ENCODE data around the gene PNMA1.

Gene PNMA1

DNA sequence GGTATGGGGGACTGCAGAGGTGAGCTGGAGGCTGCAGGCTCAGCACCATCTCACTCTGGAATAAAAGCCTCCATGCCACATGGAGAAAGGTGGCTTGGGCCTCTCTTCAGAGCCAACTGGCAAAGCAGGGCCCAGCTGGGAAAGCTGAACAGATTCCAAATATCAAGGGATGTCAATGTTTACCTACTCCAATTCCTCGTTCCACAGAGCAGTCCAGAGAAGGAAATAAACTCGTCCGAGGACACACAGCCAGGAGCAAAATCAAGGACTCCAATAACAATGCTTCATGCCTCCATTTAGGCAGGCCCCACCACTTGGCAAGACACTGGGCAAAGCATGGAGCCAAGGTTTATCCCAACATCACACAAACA is 36.3 kb upstream of the PNMA1 start:
- no peak for DNase-seq

DNA sequence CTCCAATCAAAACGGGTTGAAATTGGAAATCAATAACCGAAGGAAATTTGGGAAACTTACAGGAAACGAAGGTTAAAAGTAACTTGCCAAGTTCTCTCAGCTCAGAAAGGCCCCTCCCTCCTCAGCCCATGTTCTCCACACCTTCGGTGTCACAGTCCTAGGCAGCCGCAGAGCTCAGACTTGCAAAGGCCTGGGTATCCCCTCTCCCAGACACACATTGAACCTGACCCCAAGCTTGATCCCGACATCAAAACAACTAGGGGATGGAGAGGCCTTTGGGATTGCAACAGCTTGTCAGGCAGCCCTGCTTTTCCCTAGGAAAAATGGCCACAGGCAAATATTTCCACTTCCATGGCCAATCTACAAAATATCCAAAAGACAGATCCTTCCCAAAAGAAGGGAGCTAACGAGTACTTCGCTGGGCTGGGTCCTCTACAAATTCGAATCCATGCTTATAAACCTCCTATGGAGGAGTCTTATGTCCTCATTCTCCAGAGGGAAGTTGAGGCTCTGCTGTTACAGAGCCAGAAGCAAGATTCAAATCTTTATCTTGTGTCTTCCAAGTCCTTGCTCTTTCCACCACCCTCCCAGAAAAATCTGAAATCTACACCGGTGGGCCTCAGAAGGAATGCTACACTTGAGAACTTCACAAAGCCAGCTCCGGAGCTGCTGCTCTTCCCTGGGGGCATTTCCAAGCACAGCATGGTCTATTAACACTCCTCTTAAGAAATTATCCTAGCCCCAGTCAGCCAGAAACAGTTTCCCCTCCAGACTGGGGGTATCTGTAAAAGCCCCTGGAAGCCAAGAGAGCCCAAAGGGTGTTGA is 35.7 kb upstream of the PNMA1 start:
- peak; percentile 77 for DNase-seq

DNA sequence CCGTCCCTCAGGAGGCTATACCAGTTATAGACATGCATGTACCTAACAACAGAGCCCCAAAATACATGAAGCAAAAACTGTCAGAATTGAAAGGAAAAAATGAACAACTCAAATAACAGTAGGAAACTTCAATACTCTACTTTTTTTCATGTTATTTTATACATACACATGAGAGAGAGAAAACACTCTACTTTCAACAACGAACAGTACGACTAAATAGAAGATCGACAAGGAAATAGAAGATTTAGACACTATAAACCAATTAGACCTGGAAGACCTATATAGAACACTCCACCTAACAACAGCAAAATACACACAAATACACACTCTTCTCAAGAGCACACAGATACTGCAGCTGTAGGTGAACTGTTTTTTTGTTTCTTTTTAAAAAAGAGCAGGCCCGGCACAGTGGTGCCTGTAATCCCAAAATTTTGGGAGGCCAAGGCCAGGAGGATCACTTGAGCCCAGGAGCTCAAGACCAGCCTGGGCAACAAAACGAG is 34.7 kb upstream of the PNMA1 start:
- DNase-seq, result no peak

DNA sequence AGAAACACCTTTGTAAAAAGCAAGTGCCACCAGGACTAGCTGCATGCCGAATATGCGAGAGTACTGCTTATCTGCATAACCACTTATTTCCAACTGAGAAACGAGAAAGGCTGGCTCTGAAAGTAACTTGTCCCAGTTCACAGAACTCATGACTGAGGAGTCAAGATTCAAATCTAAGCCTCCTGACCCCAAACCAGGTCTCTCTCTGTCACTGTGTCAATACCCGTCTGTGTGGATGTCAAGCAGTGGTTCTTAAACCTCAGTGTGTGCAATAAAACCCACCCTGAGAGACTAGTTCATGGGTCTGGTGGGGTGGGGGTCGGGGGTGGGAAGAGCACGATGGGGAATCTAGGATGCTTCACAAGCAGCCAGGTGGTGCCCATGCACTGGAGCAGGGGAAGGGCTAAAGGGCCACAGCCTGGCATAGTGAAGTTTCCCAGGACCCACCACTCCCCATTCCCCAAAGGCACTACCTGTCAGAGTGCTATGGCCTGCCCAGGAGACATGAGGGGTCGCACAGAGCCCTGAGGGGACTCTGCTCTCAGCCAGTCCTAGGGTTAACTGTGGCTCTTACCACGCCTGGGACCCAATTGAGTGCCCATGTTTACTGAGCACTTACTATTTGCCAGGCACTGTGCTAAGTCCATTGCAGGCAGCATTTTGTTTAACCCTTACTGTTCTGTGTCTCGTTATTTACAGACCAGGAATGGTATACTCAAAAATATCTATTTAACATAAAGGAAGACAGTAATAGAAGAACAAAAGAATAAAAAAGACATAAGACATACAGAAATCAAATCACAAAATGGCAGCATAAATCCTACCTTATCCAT is 33.4 kb upstream of the PNMA1 start:
- peak; percentile 61 for DNase-seq

DNA sequence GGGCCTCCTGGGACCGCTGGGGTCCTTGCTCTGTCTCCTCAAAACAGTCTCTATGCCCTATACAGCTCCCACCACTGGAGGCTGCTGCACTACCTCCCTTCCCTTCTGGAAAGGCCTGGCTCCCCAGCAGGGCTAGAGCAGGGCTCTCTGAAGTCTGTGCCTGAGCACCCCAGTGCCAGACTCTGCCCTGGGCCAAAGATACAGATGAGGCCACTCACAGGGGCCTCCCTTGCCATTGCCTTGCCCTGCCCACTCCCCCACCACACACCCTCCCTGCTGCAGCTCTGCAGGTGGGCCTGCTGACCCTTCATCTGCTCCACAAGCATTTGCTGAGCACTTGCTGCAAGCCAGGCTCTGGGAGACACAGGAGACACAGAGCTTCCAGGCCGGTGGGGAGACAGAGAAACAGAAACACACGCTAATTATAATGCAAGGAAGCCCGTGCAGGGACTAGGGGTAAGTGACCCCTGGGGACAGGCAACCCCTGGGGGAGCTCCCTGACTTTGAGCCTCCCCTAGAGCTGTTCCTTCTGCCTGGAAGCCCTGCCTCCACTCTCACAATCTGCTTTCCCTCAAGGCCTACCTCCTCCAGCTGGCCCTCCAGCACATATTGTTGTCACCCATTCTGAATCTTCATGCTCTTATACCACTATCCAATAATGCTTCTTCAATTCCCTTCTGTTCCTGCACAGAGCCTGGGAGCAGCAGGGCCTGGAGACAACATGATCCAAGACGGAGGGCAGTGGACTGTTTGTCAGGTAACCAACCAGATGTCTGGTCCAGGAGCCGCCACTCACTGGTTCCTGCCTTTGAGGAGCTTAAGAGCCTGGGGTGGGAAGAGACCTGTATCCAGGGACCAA is 32.6 kb upstream of the PNMA1 start:
- peak; percentile 56 for DNase-seq

DNA sequence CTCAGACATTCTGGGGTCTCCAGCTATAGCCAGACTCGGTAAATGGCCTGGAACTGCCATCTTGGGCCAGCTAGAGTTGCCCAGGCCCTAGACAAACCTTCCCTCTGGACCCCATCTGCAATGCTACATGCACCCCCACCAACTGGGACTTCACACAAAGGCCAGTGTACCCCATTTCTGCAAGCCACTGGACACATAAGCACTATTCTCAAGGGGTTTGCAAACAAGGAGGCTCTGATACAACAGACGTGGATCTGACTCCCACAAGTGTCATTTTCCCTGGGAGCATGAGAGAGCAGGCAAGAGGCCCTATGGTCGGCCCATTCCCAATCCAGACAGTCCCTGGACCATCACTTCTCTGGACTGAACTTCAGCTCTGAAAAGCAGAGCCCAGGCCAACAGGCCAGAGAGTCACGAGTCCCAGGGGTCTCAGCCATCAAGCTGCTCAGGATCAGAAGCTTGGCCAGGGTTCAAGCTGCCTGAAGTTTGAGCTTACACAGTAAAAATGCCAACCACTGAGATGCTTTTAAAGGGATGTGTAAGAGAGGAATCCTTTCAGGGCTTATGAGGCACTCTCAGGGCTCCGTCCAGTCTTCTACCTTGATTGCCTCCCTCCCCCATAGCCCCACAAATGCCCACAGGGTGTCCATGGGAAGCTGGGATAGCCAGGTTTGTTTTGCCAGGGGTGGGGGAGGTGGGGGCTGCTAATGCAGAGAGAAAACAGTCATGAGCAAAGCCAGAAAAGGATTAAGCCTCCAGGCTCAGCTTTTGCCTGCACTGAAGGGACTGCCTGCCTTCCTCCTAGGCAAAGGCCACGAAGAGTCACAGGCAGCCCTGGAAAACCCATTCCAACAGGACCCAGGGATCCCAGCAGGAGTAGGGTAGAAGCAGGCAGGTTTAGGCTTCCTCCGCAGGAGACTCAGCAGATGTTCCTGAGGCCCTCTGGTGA is 31.7 kb upstream of the PNMA1 start:
- peak; percentile 71 for DNase-seq

DNA sequence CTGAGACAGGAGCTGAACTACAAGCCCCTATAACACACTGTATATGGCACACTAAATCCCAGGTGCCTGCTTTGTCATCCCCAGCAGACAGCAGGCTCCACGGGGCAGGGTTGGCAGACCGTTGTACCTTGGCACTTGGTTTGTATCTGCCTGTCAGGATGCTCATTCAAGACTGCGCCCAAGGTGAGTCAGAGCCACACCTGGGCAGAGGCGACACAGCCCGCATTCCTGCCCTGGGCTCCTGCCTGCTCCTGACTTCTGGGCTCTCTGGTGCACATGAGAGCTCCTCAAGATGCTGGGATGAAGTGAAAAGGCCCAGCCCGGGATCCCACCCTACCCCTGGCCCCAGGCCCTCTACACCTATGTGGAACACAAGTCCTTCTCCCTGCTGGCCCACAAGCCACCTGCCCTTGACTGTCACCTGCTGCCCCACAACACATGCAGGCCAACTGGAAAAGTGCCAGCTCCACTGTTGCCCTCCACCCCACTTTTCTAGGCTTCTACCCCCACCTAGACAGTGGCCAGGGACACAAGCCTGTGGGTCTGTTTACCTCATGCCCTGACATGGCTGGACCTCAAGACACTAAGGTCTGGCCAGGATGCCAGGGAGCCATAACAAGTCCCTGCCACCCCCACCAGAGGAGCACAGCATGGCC is 30.8 kb upstream of the PNMA1 start:
- DNase-seq, result peak; percentile 57

DNA sequence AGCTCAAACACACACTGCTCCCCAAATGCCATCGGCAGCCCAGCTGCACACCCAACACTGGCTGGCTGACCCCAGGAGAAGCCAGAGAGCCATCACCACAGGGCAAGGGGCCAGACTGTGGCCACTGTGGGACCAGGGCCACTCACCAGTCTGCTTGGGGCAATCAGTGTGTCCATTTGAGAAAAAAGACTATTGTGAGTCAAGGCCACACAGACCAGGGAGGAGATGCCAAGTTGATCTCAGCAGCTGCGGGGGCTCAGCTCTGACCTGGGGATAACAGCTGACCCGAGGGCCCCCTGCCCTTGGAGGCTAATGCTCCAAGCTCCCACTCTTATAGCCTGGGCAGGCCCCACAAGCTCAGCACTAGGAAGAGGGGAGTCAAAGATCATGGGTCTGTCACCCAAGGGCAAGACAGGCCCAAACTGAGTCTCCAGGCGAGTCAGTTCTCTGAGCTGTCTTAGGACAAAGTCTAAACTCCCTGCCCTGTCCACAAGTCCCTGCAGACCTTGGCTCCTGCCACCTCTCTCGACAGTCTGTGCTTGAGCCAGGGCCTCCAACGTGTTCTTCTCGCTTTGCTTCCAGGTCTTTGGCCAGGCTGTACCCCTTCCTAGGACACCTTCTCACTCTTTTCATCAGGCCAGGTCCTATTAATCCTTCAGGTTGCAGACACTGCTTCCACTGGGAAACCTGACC is 30.1 kb upstream of the PNMA1 start:
- DNase-seq, result peak; percentile 41

DNA sequence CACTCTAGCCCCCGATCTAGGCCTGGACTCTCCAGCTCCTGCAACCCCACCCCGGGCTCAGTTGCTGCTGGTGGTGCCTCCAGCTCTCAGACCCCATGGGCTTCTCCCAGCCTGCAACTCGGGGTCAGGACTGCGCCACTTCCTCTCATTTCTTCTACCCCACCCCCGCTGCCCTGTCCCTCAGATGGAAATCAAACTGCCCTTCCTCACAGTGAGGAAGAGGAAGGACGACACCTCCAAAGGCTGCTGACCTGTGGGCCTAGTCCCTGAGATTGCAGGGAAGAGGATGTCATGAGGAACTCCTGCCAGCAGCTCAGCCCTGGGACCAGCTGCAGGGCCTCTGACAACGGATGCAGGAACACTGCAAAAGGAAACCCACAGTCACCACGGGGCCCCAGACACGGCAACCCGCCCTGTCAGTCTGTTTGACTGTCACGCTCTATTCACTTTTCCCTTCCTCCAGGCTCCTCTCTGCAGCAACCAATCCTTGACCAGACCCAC is 29.3 kb upstream of the PNMA1 start:
- DNase-seq, result peak; percentile 52

DNA sequence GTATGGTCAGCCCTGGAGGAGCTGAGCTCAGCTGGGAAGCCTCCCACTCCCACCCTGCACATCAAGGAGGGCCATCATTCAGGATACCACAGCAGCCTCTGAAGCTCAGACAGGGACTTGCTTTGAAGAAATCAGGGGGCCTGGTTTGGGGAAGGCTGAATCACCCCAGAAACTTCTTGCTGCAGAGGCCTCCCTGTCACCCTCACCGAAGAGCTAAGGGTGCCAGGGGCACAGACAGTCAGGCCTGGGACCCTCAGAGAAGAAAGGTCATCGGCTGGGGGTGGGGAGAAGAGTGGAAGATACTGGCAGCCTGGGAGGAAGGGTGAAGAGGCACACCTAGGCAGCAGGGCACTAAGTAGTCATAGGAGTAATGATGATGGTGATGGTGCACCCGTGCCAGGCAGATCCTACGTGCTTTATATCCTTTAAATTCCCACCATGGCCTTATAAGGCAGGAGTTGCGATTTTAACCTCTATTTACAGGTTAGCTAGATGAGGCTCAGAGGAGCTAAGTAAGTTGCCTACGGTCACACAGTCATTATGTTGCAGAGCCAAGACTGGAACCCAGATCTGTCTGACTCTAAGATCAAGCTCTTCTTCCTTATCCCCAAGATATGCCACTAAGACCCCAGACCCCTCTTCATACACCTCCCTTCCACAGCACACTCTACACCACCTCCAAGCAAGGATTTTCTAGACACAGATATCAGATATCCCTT is 28.5 kb upstream of the PNMA1 start:
- DNase-seq, result peak; percentile 34

DNA sequence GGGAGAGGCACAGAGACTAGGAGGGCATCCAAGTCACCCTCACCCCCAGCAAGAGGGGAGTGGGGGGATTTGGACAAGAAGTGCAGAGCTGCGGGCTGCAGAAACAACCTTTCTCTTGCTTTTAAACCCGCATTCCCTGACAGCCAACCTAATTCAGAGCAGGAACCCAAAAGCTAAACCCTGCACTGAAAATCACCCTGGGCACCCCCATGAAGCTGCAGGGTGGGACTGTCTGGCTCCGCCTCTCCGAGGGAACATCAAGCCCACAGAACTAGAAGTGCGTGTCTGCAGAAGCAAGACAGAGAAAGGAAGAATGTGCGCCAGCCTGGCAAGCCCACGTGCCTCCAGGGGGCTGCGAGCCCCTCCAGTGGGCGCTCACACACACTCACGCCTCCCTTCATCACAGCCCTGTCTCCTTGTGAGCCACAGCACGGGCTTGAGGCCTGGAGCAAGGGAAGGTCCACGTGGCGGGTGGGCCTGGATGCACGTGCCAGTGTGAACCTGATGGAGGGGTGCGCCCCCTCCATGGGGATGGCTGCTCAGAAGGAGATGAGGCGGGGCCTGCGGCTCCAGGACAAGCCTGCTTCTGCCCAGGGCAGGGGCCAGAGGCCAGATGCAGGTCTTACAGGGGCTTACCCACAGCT is 27.8 kb upstream of the PNMA1 start:
- DNase-seq, result peak; percentile 76

DNA sequence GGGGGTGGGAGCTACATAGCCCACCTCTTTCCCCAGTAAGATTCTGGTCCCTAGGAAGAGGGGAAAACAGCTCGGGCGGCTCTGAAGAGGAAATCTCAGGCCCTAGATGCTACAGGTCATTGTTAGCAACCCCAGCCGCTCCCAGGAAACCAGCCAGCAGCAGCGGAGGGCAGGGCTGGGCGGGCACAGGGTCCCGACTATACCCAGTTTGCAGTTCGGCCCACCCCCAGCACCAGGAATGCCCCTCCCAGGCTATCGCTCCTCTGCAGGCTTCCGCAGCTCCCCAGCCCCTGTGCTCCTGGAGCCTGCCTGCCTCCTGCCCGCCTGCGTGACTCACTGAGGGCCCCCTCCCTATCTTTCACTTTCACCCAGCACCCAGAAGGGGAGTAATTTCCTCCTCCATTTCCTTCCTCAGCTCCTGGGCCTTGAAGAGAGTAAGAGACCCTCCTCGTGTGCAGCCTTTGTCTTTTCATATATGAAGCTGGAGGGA is 27.2 kb upstream of the PNMA1 start:
- peak; percentile 96 for DNase-seq

DNA sequence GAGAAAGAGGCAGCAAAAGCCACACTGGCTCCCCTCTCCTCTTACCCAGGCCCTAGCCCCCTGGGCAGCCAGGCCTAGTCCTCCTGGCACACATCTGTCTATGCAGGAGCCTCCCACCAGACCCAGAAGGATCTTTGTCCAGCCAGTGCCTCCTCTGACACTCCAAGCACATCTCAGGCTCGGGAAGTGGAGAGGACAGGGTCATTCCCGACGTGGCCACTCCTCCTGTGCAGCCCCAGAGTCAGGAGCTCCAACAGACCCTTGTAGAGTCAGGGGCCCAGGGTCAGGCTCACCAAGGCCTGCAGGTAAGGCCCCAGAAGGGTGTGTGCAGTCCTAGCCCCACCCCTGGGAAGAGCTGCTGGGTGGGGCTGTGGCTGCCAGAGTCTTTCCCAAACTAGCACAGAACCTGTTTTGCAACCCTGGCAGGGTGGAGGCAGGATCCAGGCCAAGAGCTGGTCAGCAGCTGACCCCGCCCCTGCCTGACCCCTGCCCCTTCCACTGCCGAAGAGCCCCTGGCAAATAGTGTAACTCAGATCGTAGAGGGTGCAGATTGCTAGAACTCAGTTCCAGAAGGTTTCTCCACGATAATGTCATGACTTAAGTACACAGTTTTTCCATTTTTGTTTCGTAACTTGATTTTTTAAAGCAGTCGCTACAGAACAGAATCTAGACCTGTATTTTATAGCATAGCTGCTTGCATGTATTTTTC is 26.6 kb upstream of the PNMA1 start:
- peak; percentile 95 for DNase-seq

DNA sequence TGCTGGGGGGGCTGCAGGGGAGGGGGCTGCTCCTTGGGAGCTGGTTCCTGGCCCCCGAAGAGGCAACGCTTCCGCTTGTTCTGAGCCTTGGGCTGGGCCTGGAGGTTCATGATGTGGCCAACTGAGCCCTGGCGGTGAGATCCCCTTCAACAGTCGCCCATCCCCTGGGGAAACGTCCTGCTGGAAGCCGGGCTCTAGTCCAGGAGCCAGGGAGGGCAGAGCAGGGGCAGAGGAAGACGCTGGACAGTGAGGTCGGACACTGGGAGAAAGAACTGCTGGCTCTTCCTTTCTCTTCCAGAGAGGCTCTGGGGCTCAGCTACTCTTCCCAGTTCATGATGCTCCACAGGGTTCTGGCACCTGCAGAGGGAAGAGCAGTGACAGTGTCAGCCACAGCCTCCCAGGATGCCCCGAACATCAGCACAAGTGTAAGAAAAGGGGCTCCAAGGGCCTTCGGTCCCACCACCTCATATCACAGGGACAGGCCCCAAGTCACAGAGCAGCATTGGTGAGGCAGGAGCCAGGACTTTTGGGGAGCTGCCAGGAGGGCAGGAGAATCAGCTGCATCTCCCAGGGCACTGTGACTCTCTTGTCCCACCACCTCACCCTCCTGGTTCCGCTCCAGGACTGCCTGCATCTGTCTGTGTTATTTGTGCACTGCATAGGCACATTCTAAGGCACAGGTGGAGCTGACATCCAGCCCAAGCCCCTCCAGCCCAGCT is 25.9 kb upstream of the PNMA1 start:
- peak; percentile 31 for DNase-seq

DNA sequence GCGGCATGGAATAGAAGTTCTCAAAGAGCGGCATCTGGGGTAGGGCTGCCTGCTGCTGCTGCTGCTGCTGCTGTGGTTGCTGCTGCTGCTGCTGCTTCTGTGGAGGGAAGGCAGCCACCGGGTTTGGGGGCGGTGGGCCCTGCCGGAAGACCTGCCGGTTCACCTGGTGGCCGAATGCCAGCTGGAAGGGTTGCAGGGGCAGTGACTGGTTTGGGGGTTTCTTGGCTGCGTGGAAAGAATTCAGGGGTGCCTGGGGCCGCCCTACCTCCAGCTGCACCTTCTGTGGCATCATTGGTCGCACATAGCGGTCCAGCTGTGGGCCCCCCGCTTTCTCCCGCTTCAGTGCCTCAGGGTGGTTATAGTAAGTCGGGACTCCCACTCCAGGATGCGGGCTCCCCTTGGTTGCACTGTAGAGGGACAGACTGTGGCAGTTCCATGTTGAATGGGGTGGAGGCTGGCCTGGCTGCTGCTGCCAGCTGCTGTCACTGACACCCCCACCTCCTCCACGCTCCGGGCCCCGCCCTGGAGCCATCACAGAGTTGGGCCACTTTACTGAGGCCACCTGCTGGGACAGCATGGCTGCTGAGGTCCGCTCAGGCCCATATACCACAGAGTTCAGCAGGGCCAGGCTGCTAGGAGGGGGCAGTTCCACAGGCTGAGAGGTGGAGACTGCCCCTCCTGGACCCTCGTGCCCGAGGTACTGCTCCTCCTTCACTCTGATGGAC is 25.2 kb upstream of the PNMA1 start:
- peak; percentile 41 for DNase-seq

DNA sequence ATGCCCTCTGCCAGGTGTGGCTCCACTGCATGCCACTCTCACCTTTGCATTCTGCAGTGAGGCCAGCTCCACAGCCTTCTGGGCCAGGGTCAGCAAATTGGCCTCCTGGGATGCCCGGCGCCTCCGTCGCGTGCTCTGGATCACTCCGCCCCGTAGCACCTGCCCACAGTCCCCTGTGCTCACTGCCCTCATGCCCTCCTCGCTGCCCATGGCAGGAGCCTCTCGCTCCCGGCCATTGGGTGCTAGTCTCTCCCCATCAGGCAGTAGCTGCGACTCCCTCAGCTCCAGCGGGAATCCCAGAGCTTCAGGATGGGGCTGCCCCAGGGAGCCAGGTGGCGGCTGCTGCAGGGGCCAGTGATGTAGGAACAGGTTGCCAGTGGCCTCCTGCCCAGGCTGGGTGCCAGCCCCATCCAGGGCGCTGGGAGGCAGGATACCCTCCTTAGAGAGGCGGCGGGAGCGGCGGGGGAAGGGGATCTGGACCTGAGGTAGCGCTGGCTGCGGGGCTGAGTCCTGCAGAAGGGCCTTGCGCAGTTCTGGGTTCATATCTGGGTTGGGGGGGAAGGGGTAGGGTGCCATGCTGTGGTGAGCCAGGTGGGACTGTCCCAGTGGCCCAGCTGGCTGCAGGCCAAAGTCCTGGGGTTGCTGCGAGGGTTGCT is 24.5 kb upstream of the PNMA1 start:
- peak; percentile 30 for DNase-seq
